Thyroid gland (tissue), 4 donors: Measurements from ENCODE around the gene SLC23A2. TPM values are rescaled to one million over a fixed set of nuclear protein-coding genes. Genes with fewer than 3 reads are reported as not detected.

Experiments
- DNase-seq, 2 donors: peaks; one replicate each; pipeline ENCODE4 v3.0.0-alpha.2; 2019
- H3K27ac ChIP-seq, 3 donors: fragments of 200-600 bp; sonication (generic); 1 replicate in 2 of 3; 2 replicates in 1 of 3; pipeline ENCODE4 v1.5.1; 2016 to 2019; ENCODE audit warnings: mild to moderate bottlenecking in 1 of 3, moderate library complexity in 1 of 3
- H3K27me3 ChIP-seq: fragments of 200-600 bp; sonication (generic); one replicate; pipeline ENCODE4 v1.5.1; 2019
- H3K36me3 ChIP-seq, 2 donors: fragments of 200-600 bp; sonication (generic); one replicate each; pipeline ENCODE4 v1.5.1; 2016 to 2019
- H3K4me1 ChIP-seq, 2 donors: fragments of 200-600 bp; sonication (generic); one replicate each; pipeline ENCODE4 v1.5.1; 2017 to 2019
- H3K4me3 ChIP-seq, 3 donors: fragments of 200-600 bp; sonication (generic); replicated peaks in 1 of 3; 1 replicate in 2 of 3; 2 replicates in 1 of 3; pipeline ENCODE4 v1.5.1; 2016; ENCODE audit warnings: mild to moderate bottlenecking in 1 of 3
- H3K9me3 ChIP-seq: fragments of 200-600 bp; sonication (generic); one replicate; pipeline ENCODE4 v1.5.1; 2017
- POLR2A ChIP-seq, 2 donors: fragments of 450-650 bp; IDR thresholded peaks; one replicate each; pipeline ENCODE4 v1.6.1; 2017; ENCODE audit warnings: antibody characterized with exemption in 2 of 2, mild to moderate bottlenecking in 2 of 2, moderate library complexity in 1 of 2
- WGBS, 2 donors: methylation state at CpG; one replicate each; pipeline ENCODE4 v1.1.5; 2017; 5-methylcytosine and 5-hydroxymethylcytosine counted together
- intact Hi-C: fragments of 100-400 bp; cut with DNase I; formaldehyde crosslinking; loops from one replicate; pipeline ENCODE4 v1.15.1; 2023
- total RNA-seq, 4 donors: library from RNA; depleted of rRNA; stranded (reverse); fragments of >200 nt; gene quantifications; one replicate each; pipeline ENCODE4 v1.2.3, GENCODE V29; 2016
- TF ChIP-seq, protein P1 (sequence below), 6 experiments: fragments of 200-600 bp in 3 of 6; fragments of 450-650 bp in 3 of 6; sonication (generic) in 3 of 6; IDR thresholded peaks; one replicate each; pipeline ENCODE4 v1.5.1; 2016 to 2019; ENCODE audit warnings: antibody characterized with exemption in 6 of 6, mild to moderate bottlenecking in 2 of 6, inconsistent platforms in 1 of 6, moderate library complexity in 1 of 6

The SLC23A2 gene
- total RNA-seq, 4 donors from 2014 or later, result 36.3 to 67.1 (median 53.7) TPM

DNA sequence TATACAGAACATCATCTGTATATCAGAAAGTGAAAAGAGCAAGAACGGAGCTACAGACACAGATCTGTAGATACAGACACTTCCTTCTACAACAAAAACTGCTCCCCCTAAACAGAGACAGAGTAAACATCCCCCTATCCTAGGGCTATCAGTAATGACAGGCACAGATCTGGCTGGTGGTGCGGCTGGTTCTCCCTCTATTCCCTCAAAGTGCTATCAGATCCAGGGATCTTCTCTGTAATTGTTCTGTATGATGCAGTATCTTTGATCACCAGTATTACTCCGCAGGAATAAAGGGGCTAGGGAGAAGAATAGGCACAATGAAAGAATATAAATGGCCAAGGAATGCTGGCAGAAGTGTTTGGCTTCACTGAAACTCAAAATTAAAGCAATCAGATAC, 80.7 kb downstream of the SLC23A2 start:
- H3K4me3 ChIP-seq, result no peak overlapping the region
- no peak overlapping the region for H3K27ac ChIP-seq
- TF ChIP-seq, protein P1, sequence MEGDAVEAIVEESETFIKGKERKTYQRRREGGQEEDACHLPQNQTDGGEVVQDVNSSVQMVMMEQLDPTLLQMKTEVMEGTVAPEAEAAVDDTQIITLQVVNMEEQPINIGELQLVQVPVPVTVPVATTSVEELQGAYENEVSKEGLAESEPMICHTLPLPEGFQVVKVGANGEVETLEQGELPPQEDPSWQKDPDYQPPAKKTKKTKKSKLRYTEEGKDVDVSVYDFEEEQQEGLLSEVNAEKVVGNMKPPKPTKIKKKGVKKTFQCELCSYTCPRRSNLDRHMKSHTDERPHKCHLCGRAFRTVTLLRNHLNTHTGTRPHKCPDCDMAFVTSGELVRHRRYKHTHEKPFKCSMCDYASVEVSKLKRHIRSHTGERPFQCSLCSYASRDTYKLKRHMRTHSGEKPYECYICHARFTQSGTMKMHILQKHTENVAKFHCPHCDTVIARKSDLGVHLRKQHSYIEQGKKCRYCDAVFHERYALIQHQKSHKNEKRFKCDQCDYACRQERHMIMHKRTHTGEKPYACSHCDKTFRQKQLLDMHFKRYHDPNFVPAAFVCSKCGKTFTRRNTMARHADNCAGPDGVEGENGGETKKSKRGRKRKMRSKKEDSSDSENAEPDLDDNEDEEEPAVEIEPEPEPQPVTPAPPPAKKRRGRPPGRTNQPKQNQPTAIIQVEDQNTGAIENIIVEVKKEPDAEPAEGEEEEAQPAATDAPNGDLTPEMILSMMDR (IDR thresholded peaks at IDR 0.05), result no peak
- TF ChIP-seq POLR2A (IDR thresholded peaks at IDR 0.05), result no peak
- no peaks in the 10 kb centered on the region for H3K9me3 ChIP-seq
- 61 to 83% methylated on average over 3 of the region's 3 CpGs for WGBS, 2 donors
- H3K36me3 ChIP-seq, result no peaks in the 10 kb centered on the region
- H3K4me1 ChIP-seq, result peaks cover 23 to 33% of the 10 kb centered on the region in 2 donors
- no peak for DNase-seq
- intact Hi-C loops, result no loop called here
- no peaks in the 10 kb centered on the region for H3K27me3 ChIP-seq

DNA sequence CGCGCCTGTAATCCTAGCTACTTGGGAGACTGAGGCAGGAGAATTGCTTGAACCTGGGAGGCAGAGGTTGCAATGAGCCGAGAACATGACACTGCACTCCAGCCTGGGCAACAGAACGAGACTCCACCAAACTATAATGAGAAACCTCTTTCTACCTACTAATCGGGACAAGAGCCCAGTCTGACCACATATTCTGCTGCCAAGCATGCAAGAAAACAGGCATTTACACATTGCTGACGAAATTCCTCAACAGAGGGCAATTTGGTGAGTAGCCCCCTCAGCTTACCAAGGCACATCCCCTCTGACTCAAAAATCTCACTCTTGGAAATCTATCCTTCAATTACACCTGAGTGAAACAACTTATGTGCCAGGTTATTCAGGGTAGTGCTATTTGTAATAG, 81.2 kb downstream of the SLC23A2 start:
- Histone ChIP-seq H3K27me3 (no peaks in the 10 kb centered on the region), H3K9me3 (no peaks in the 10 kb centered on the region), H3K27ac (no peak overlapping the region), H3K4me1 (peaks cover 23 to 30% of the 10 kb centered on the region in 2 donors), H3K36me3 (no peaks in the 10 kb centered on the region), H3K4me3 (no peak overlapping the region)
- no peak for DNase-seq
- 92 to 97% methylated on average over 6 of the region's 6 CpGs for WGBS, 2 donors
- TF ChIP-seq, protein P1 (IDR thresholded peaks at IDR 0.05), result no peak
- no peak for TF ChIP-seq POLR2A (IDR thresholded peaks at IDR 0.05)
- intact Hi-C loops, result no loop called here

DNA sequence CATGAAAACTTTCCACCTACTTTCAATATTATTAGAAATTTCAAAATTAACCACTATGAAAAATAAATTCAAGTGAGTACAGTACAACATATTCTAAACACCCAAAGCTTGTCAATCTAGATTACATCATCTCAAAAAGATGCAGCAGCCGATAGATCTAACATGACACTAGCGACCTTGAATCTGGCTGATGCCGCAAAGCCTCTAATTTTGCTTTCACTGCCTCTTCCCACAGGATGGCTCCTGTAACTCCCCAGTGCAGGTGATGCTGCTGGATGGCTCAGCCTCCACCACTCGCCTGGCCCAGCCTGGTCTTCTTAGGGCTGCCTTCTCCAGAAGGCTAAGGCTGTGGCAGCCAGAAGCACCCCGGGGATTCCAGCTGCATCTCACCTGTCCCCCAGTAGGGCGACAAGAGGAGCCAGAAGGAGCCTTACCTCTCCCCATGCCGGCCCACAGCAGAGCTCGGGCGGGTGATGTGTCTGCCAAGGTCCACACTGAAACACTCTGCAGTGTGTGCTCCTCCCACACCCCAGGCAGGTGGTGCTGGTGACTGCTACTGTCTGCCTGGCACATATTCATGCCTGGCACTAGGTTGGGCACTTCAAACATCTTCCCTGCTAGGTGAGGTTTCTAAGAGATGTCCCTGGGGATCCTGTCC, 82.1 kb downstream of the SLC23A2 start:
- no peaks in the 10 kb centered on the region for H3K27me3 ChIP-seq
- WGBS, 2 donors, result 71 to 86% methylated on average over 7 to 9 of the region's 9 CpGs
- H3K36me3 ChIP-seq, result no peaks in the 10 kb centered on the region
- H3K4me1 ChIP-seq, result peaks cover 23 to 30% of the 10 kb centered on the region in 2 donors
- DNase-seq, result peak; percentile 25 to 55
- intact Hi-C loops, result no loop called here
- no peak for TF ChIP-seq POLR2A (IDR thresholded peaks at IDR 0.05)
- TF ChIP-seq, protein P1 (IDR thresholded peaks at IDR 0.05), result peak in 2 of 6 experiments; percentile 3 to 13
- no peak overlapping the region for H3K27ac ChIP-seq
- H3K4me3 ChIP-seq, result no peak overlapping the region
- no peaks in the 10 kb centered on the region for H3K9me3 ChIP-seq

DNA sequence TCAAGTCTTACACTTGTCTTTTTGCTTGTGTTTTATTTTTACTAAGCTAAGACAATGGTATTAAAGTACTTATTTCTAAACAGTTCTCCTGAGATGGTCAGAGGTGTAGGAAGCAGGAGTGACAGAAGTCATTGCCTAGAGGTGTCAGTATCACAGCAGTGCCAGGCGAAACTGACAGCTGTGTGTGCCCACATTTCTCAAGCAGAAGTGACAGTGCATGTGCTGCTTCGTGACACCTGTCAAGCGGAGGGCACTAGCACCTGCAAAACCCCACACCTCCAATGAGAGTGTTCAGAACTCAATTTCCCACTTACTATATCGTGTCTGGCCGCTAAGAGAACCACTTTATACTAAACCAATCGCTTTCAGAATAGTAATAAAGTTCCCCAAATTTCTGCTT, 82.8 kb downstream of the SLC23A2 start:
- TF ChIP-seq POLR2A (IDR thresholded peaks at IDR 0.05), result no peak
- TF ChIP-seq, protein P1 (IDR thresholded peaks at IDR 0.05), result no peak
- H3K27ac ChIP-seq, result no peak overlapping the region
- peaks cover 23 to 30% of the 10 kb centered on the region in 2 donors for H3K4me1 ChIP-seq
- no peaks in the 10 kb centered on the region for H3K36me3 ChIP-seq
- no peak overlapping the region for H3K4me3 ChIP-seq
- intact Hi-C loops, result no loop called here
- DNase-seq, result no peak
- H3K9me3 ChIP-seq, result no peaks in the 10 kb centered on the region
- 88 to 95% methylated on average over 6 of the region's 6 CpGs for WGBS, 2 donors
- no peaks in the 10 kb centered on the region for H3K27me3 ChIP-seq

DNA sequence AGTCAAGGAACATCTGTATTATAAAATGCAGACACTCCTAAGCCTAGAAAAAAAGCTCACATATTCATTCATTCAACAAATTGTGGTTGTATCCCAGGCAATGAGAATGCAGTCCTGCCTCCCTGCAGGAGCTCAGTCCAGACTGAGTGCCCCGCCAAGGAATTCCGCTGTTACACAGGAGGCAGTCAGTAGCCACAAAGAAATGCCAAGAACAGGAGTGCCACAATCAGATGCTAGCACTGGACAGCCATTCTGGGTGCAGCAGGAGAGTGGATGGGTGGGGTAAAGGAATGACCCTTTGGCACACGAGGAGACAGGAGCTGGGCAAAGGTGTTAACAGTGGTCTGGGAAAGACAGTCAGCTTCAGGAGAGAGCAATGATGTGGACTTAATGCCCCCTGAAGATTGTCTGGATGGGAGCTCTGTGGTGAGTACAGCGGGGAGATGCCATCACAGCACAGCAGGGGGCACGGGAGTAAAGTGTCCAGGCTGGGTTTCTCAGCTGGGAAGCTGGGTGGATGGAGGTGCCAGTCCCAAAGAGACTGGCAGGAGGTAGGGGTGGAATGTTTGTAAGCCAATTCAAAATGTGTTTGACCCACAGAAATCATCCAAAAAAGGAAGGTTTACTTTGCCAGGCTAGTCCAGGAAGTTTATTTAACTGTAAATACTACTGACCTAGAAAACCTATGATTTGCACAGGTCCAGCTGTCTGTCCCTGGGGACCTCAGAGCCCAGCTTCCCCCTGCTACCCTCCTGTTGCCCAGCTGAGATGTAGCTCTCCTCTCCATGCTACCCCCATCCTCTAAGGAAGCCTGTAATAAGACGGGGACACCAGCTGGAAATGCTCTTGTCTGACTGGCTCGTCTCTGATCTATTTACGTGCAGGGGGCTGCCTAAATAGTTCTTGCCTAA, 84.1 kb downstream of the SLC23A2 start:
- WGBS, 2 donors, result 65 to 68% methylated on average over 8 of the region's 8 CpGs
- intact Hi-C loops, result no loop called here
- no peak overlapping the region for H3K4me3 ChIP-seq
- H3K27ac ChIP-seq, result no peak overlapping the region
- peak; percentile 49 to 71 for DNase-seq
- TF ChIP-seq, protein P1 (IDR thresholded peaks at IDR 0.05), result peak in 1 of 6 experiments; percentile 26
- TF ChIP-seq POLR2A (IDR thresholded peaks at IDR 0.05), result no peak
- H3K9me3 ChIP-seq, result no peaks in the 10 kb centered on the region
- H3K36me3 ChIP-seq, result no peaks in the 10 kb centered on the region
- no peaks in the 10 kb centered on the region for H3K27me3 ChIP-seq
- peaks cover 23 to 30% of the 10 kb centered on the region in 2 donors for H3K4me1 ChIP-seq
